GM18505 (cell line): ENCODE results near the gene FOXM1.

Source experiments
- ATAC-seq: cut with Tn5 transposase; IDR thresholded peaks from one replicate; pipeline ENCODE4 v1.9.1; 2021; ENCODE audit not compliant: unreplicated experiment
- POLR2A ChIP-seq: IDR thresholded peaks from 4 replicates; pipeline ENCODE4 v1.6.1; 2011; ENCODE audit warnings: borderline replicate concordance; ENCODE audit not compliant: insufficient read depth, insufficient read length; ENCODE audit errors: extremely low read depth

The FOXM1 gene

DNA sequence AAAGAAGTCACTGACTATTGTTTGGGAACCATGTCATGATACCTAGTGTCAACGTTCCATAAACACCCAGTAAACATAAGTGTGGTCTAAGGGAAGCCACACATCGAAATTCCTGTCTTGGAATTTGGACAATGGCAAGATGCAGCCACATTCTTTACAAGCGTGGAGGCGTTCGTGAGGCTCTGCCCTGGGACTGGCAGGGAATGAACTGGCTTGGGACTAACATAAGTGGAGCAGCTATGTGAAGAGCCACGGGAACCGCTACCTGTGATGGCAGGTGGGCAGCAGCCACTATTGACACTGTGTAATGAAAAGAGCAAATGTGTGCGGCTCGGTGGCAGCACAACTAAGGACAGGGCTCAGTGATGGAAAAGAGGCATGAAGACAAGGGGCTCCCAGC lies 32.2 kb downstream of the FOXM1 start:
- ATAC-seq = no peak
- no peak for TF ChIP-seq POLR2A

DNA sequence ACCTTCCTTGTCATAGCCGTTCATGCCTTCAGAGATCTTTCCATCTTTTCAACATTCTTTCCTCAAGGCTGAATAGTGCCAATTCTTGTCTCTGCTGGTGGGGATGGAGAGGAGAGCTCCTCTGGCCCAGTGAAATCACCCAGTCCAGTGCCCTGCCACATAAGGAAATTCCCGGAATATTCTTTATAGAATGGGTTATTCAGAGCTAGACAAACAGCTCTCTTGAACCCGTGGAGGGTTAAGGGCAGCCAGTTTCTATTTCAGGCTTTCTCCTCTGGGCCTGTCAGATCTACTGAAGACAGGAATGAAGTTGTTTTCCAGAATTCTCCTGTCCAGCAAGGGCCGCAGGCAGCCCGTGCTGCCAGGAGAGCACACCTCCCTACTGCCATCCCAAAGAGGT lies 34.0 kb downstream of the FOXM1 start:
- ATAC-seq = no peak
- no peak for TF ChIP-seq POLR2A

DNA sequence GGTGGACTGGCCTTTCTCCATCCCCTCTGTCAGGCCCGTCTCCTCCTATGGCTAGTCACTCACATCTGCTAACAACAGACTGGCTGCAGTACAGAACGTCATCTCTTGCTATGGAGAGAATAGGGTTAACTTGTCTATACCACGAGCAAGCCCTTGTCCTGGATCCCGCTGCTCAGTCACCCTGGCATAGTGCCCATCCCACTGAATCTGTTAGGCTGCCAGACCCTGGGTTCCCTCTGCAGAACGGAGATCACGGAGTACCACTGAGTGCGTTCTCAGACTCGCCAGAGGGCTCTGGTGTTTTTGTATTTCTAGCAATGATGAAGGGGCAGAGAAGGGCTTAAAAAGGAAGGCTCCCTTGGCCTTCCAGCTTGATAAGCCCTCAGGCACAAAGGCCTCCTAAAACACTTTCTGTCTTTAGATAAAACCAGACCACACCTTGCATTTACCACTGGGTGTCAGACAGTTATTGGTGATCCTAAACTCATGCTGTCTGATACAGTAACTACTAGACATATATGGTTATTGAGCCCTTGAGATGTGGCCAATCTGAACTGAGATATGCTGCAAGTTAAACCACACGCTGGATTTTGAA lies 35.8 kb downstream of the FOXM1 start:
- no peak for ATAC-seq
- TF ChIP-seq POLR2A = no peak

DNA sequence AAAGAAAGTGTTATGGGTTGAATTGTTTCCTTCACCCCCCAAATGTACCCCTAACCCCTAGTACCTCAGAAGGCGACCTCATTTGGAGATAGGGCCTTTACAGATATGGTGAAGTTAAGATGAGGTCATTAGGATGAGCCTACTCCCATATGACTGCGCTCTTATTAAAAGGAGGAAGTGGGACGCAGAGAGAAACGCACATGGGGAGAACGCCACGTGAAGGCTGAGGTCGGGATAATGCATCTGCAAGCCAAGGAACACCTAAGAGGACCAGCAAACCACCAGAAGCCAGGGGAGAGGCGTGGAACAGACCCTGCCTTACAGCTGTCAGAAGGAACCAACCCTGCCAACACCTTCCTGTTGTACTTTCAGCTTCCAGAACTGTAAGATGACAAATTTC lies 40.4 kb downstream of the FOXM1 start:
- no peak for ATAC-seq
- TF ChIP-seq POLR2A = no peak

DNA sequence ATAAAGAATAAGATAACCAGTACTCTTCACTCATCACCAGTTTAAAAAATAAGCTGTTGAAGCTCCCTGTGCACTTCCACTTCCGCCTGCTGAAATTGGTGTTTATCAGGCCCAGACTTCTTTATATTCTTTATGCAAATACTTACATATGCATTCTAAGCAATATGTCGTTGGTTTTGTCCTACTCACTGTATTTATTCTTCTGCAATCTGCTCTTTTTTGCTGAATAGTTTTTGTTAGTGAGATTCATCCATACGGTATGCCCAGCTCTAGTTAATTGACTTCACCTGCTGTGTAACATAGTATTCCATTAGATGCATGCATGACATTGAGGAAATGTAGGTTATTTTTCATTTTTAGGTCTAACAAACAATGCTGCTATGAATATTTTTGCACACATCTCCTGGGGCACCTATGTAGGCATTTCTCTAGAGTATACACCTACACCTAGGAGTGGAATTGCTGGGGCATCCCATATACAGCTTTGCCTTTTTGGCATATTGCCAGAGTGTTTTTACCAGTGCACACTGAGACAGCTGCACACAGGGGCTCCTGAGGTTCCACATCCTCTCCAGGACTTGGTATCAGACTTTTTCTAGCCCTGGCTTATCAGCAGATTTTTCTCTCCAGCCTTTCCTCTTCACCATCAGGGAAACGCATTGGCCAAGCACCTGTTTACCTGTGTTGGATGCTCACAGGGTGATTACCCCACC lies 41.1 kb downstream of the FOXM1 start:
- TF ChIP-seq POLR2A = no peak
- ATAC-seq = no peak

DNA sequence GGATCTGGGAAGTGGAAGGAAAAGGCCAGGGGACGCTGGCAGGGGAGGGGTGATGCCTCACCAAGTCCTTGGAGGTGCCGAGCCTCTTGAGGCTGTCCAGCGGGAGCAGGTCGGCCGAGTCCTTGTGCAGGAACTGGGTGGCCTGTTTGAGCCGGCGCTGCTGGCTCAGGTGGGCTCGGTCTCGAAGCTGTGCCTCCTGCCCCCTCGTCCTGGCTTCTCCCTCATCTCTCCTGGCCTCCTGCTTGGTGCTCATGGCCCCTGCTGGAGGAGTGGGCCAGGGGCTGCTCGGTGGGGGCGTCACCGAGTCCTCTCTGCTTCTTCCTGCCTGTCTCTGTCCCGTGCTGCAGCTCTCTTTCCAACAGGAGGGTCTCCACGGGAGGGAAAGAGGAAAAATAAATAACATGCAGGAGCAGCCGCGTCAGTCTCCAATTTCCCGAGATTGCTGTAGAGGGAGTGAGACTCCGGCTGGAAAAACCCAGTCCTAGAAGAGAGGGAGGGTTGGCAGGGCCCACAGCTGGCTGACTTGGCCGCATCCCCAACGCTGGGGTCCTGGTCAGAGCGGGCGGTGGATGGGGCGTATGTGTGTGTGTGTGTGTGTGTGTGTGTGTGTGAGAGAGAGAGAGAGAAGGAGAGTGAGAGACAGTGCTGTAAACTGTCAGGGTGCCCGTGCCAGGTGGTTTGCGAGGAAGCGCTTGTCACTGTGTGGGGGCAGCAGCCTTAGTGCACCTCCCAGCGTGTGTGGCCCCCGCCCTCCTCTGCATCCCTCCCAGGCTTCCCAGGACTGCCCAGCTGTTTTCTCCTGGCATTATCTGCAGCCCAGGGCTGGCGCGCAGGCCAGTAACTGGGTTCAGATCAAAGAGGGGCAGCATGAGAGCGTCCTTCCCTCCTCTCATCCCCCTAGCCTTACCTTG lies 42.1 kb downstream of the FOXM1 start, which contains the start of gene NRIP2:
Gene NRIP2, minus strand, starts transcription at position 455 of the 911 bp plus-strand sequence. Its CDS starts 52 bp downstream, at position 403.
- ATAC-seq = no peak
- no peak for TF ChIP-seq POLR2A

DNA sequence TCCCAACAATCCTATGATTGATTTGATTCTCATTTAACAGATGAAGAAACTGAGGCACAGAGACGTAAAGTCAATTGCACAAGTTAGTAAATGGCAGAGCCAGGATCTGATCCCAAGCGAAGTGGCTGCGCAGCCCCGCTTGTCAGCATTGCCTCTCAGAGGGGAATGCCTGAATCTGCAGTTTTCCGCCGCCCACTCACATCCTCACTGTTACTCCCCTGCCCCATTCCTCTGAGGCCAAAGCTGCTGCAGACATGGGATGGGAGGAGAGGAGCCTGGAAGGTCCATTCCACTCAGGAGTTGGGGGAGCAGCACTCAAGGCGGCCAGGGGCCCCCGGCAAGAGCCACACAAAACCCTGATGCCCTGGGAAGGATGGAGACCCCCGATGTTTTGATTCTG lies 43.2 kb downstream of the FOXM1 start:
- no peak for ATAC-seq
- TF ChIP-seq POLR2A = no peak

DNA sequence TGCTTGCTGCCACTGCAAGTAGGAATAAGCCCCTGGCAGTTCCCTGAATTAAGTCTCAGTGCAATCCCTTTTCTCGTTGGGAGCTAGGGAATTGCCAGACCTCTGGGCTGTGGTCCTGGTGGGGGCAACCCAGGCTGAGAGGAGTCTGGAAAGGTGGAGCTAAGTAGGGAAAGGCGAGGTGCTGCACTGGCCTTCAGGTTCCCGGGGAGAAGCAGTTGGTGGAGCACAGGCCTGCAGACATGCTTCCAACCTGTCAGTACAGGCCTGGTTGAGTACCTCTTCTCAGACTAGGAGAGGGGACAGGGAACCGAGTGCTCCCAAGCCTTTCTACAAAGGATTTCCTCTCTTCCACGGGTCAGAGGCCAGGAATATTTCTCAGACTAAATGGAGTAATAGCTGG lies 43.6 kb downstream of the FOXM1 start:
- ATAC-seq = no peak
- no peak for TF ChIP-seq POLR2A

DNA sequence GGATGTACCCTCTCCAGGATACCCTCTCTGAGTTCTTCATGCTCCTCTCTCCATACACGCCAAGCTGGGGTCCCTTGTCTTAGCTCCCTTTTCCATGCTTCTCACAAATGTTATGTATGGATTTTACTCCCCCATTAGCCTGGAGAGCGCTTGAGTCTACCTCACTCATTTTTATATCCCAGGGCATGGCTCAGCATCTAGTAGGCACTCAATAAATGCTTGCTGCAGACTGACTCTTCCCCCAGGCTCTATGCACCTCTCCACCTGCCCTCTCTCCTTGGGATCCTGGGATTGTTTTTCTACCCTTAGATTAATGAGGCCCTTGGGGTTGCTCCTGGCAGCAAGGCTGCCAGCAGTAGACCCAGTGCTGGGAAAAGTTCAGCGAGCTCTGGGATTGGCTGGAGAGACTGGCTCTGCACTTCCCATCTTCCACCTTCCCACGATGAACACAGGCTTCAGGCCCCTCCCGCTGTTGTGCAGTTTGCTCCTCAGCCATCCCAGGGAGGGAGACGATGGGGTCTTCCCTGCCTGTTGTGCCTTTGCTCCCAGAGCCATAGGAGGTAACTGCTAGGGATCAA lies 44.3 kb downstream of the FOXM1 start:
- no peak for ATAC-seq
- no peak for TF ChIP-seq POLR2A

DNA sequence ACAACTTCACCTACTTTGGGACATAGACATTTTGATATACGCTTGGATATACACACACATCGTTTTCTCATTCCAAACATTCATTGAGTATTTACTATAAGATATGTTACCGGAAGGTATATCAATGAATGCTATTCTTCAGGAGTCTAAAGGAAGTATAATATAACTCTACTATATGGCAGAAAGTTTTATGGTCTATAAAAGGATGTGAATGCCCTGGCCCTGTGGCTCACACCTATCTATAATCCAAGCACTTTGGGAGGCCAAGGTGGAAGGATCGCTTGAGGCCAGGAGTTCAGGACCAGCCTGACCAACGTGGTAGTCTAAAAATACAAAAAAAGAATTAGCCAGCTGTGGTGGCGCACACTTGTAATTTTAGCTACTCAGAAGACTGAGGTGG lies 47.7 kb downstream of the FOXM1 start:
- no peak for TF ChIP-seq POLR2A
- ATAC-seq = no peak

DNA sequence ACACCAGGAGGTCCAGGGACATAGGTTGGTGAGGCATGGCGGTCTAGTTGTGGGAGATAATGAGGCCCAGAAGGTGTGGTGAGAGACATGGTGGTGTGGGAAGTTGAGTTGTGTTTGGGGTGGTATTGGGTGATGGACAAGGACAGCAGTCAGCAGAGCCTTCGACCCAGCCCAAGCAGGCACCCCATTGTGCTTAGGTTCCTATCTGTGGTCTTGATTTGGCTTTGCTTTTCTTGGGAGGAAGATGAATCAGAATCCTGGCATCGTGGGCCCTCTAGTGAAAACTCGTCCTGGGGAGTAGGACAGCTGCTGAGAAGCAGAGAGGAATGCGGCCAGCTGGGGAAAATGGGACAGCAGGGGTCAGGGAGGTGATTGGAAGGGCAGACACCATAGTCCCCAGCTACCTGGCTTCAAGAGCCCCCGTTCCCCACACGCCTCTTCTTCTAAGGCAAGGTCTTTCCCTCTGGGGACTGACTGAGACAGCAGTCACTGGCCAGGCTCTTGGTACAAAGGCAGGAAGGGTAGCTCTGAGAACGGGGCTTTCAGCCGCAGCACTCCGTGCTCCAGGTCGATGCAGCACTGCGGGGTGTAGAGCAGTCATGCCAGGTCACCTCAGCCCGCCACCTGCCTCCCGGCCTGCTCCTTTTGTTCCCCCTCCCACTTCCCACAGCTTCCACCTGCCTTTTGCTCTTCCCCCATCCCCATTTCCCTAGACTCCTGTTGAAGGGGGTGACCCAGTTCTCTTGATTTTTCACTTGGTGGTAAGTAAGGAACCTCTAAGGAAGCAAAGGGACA lies 50.1 kb downstream of the FOXM1 start:
- no peak for ATAC-seq
- no peak for TF ChIP-seq POLR2A

DNA sequence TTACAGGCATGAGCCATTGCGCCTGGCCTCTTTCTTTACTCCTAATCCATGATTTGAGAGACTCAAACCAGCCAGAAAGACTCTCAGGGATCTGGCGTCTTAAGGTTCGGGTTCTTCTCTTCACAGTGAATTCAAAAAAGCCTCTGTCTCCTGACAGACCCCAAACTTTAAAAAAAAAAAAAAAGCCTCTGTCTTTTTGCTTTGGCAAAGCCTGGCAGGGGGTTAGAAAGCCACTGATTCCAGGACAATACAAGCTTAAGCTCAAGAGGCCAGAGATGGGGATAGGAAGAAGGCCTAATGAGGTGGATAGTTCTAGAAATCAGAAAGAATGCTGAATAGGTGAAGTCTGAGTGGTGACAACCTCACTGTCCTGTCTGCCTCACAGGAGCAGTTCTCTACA lies 50.9 kb downstream of the FOXM1 start:
- no peak for TF ChIP-seq POLR2A
- ATAC-seq = no peak
